Progenitor cell of endocrine pancreas (in vitro differentiated cells): ENCODE measurements around the gene GRAMD2A. TPM values are rescaled to one million over a fixed set of nuclear protein-coding genes. Genes with fewer than 3 reads are reported as not detected.

Experiments used
- DNase-seq: peaks from one replicate; pipeline ENCODE4 v3.0.0; 2021; ENCODE audit warnings: low spot score; ENCODE audit not compliant: unreplicated experiment
- H3K27ac Mint-ChIP-seq: 2 replicates; pipeline ENCODE4 v1.8.0; 2021; ENCODE audit warnings: mild to moderate bottlenecking, moderate library complexity, mixed read lengths
- H3K27me3 Mint-ChIP-seq: 2 replicates; pipeline ENCODE4 v1.8.0; 2021; ENCODE audit warnings: mixed read lengths
- H3K36me3 Mint-ChIP-seq: 2 replicates; pipeline ENCODE4 v1.8.0; 2022; ENCODE audit warnings: mixed read lengths; ENCODE audit not compliant: insufficient read depth
- H3K4me1 Mint-ChIP-seq: 2 replicates; pipeline ENCODE4 v1.8.0; 2021; ENCODE audit warnings: low read depth, mixed read lengths
- H3K4me3 Mint-ChIP-seq: 2 replicates; pipeline ENCODE4 v1.8.0; 2021; ENCODE audit warnings: low read depth, mild to moderate bottlenecking, moderate library complexity, mixed read lengths
- H3K9me3 Mint-ChIP-seq: 2 replicates; pipeline ENCODE4 v1.8.0; 2021; ENCODE audit warnings: low read depth, mixed read lengths
- CTCF ChIP-seq: fragments of 200-600 bp; sonication (generic); IDR thresholded peaks from one replicate; pipeline ENCODE4 v1.5.0; 2021; ENCODE audit warnings: antibody characterized with exemption, mild to moderate bottlenecking; ENCODE audit not compliant: unreplicated experiment
- total RNA-seq: library from RNA; stranded (reverse); gene quantifications from 2 replicates; pipeline ENCODE4 v1.2.1, GENCODE V29; 2021

The GRAMD2A gene
- total RNA-seq, 1 donor from 2014 or later, result 4.0 TPM

DNA sequence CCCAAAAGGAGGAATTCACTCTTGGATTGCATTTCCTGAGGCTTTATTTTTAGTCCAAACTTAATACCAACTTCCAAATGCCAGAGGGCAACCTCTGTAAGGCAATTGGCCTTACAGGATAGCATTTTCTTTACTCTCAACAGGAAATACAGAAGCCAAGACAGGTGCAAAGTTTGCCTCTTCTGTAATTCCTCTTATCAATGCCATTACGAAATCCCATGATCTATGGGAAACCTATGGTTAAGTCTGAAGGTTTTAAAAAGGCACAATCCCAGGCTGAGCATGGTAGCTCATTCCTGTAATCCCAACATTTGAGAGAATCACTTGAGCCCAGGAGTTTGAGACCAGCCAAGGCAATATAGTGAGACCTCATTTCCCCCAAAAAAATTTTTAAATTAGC, 18.5 kb upstream of the GRAMD2A start:
- no peak overlapping the region for H3K27ac Mint-ChIP-seq
- no peaks in the 10 kb centered on the region for H3K9me3 Mint-ChIP-seq
- peaks cover 49% of the 10 kb centered on the region for H3K36me3 Mint-ChIP-seq

GRCh38 chr15:72207558-72208085, 10.0 kb upstream of the GRAMD2A start:
- no peak overlapping the region for H3K27ac Mint-ChIP-seq
- H3K27me3 Mint-ChIP-seq, result no peaks in the 10 kb centered on the region
- peaks cover 16% of the 10 kb centered on the region for H3K4me1 Mint-ChIP-seq
- H3K36me3 Mint-ChIP-seq, result peaks cover 70% of the 10 kb centered on the region
- DNase-seq, result no peak
- no peaks in the 10 kb centered on the region for H3K9me3 Mint-ChIP-seq
- no peak overlapping the region for H3K4me3 Mint-ChIP-seq
- TF ChIP-seq CTCF, result no peak

More for the DNA sequence above, 18.5 kb upstream of the GRAMD2A start:
- no peak for TF ChIP-seq CTCF
- Mint-ChIP-seq H3K4me3 (no peak overlapping the region), H3K4me1 (peaks cover 29% of the 10 kb centered on the region), H3K27me3 (no peaks in the 10 kb centered on the region)
- DNase-seq, result no peak

- TF ChIP-seq CTCF, result no peak
- DNase-seq, result no peak
- H3K36me3 Mint-ChIP-seq, result peaks cover 63% of the 10 kb centered on the region
Measured at GRCh38 chr15:72206677-72207000, 9.1 kb upstream of the GRAMD2A start.

DNA sequence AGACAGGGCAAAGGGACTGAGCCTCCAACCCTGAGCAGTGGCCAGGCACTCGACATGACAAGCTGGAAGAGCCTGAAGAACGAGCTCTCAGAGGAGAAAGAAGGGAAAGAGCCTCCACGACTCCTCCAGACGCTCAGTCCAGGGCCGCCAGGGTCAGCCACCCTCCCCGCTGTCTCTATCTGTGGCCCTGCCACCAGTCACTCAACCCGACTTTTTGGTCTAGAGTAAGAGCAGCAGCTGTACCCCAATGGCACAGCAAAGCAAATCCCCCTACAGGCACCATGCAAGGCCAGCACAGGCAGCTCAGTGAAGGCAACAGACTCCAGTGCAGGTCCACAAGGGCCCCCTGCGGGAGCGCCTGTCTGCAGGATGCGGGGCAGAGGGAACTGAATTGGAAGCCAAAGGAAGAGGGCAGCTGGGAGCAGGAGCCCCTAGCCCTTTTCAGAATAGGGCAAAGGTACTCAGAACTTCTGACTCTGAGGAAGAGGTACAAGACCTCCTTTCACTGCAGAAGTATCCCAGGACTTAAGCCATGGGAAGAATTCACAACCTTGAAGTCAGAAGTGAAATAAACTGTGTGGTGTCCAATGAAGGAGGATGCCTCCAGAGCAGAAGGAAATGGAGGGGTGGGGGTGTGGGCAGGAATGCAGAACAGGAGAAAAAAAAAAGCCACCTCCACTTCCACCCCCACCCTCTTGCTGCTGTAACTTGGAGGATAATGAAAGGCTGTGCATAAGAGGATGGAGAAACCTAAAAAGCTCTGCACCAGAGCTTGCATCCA, 8.5 kb upstream of the GRAMD2A start:
- Mint-ChIP-seq H3K27me3 (no peaks in the 10 kb centered on the region), H3K36me3 (peaks cover 57% of the 10 kb centered on the region), H3K4me3 (no peak overlapping the region), H3K27ac (no peak overlapping the region), H3K4me1 (peaks cover 13% of the 10 kb centered on the region), H3K9me3 (no peaks in the 10 kb centered on the region)
- no peak for DNase-seq
- TF ChIP-seq CTCF, result no peak

More at GRCh38 chr15:72206677-72207000, 9.1 kb upstream of the GRAMD2A start:
- Mint-ChIP-seq H3K4me1 (peaks cover 14% of the 10 kb centered on the region), H3K27ac (no peak overlapping the region), H3K27me3 (no peaks in the 10 kb centered on the region), H3K4me3 (no peak overlapping the region), H3K9me3 (no peaks in the 10 kb centered on the region)

DNA sequence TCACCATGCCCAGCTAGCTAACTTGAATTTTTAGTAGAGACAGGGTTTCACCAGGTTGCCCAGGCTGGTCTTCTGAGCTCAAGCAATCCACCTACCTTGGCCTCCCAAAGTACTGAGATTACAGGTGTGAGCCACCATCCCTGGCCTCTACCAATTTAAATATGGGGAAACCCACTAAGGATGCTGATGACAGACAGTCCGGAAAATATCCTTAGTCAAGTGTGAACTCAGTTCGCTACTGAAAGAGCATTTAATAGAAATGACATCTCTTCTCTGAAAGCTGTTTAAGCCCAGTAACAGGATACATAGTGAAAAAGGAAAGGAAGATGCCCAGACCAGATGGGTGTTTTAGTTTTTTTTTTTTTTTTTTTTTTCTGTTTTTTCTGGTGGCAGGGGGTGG, 7.7 kb upstream of the GRAMD2A start:
- TF ChIP-seq CTCF, result no peak
- H3K27me3 Mint-ChIP-seq, result no peaks in the 10 kb centered on the region
- peaks cover 56% of the 10 kb centered on the region for H3K36me3 Mint-ChIP-seq
- DNase-seq, result no peak
- H3K9me3 Mint-ChIP-seq, result no peaks in the 10 kb centered on the region
- H3K4me1 Mint-ChIP-seq, result peaks cover 7% of the 10 kb centered on the region
- H3K27ac Mint-ChIP-seq, result no peak overlapping the region
- no peak overlapping the region for H3K4me3 Mint-ChIP-seq
